Loucy (cell line): Measurements from ENCODE around the gene HOXA7.
A peak's percentile ranks its signal among the peaks of the same experiment; 100 is the strongest.

ENCODE experiments used
- H2AFZ ChIP-seq: fragments of 200-600 bp; sonication (generic); 2 replicates; pipeline ENCODE4 v1.6.0; 2016; ENCODE audit warnings: antibody characterized with exemption, mild to moderate bottlenecking, low read length, moderate library complexity
- H3F3A ChIP-seq: fragments of 200-600 bp; 2 replicates; pipeline ENCODE4 v1.6.0; 2016; ENCODE audit warnings: antibody characterized with exemption, low read depth, mild to moderate bottlenecking
- H3K27me3 ChIP-seq: fragments of 200-600 bp; sonication (generic); 2 replicates; pipeline ENCODE4 v1.6.1; 2014; ENCODE audit warnings: low read length, mild to moderate bottlenecking; ENCODE audit not compliant: insufficient read depth, poor library complexity, severe bottlenecking
- H3K36me3 ChIP-seq: fragments of 200-600 bp; sonication (generic); 2 replicates; pipeline ENCODE4 v1.6.1; 2016; ENCODE audit warnings: low read length; ENCODE audit not compliant: insufficient read depth
- H3K4me1 ChIP-seq: fragments of 200-600 bp; sonication (generic); 2 replicates; pipeline ENCODE4 v1.5.1; 2014; ENCODE audit warnings: low read length, mild to moderate bottlenecking; ENCODE audit not compliant: insufficient read depth, poor library complexity, severe bottlenecking
- H3K4me2 ChIP-seq: fragments of 200-600 bp; sonication (generic); 2 replicates; pipeline ENCODE4 v1.6.0; 2014; ENCODE audit warnings: antibody characterized with exemption, low read length, low read depth, mild to moderate bottlenecking; ENCODE audit not compliant: poor library complexity, severe bottlenecking
- H3K4me3 ChIP-seq: fragments of 200-600 bp; sonication (generic); 2 replicates; pipeline ENCODE4 v1.5.1; 2014; ENCODE audit warnings: low read length, mild to moderate bottlenecking, mixed read lengths; ENCODE audit not compliant: poor library complexity, severe bottlenecking
- H3K79me2 ChIP-seq: fragments of 200-600 bp; sonication (generic); 2 replicates; pipeline ENCODE4 v1.6.1; 2014; ENCODE audit warnings: low read length; ENCODE audit not compliant: insufficient read depth
- H3K9ac ChIP-seq: fragments of 200-600 bp; sonication (generic); 2 replicates; pipeline ENCODE4 v1.6.0; 2014; ENCODE audit warnings: mild to moderate bottlenecking, low read depth, low read length, moderate library complexity; ENCODE audit not compliant: poor library complexity, severe bottlenecking
- H3K9me2 ChIP-seq: fragments of 200-600 bp; sonication (generic); replicated peaks from 2 replicates; pipeline ENCODE4 v1.6.1; 2016; ENCODE audit warnings: low read depth, low read length, mixed read lengths
- H3K9me3 ChIP-seq: fragments of 200-600 bp; sonication (generic); 2 replicates; pipeline ENCODE4 v1.6.1; 2014; ENCODE audit warnings: mild to moderate bottlenecking, antibody characterized with exemption, low read length, low read depth; ENCODE audit not compliant: insufficient read depth
- H4K20me1 ChIP-seq: fragments of 200-600 bp; sonication (generic); 2 replicates; pipeline ENCODE4 v1.6.0; 2014; ENCODE audit warnings: antibody characterized with exemption, low read length, mild to moderate bottlenecking; ENCODE audit not compliant: insufficient read depth, poor library complexity, severe bottlenecking
- EZH2phosphoT487 ChIP-seq: fragments of 200-600 bp; IDR thresholded peaks from 2 replicates; pipeline ENCODE4 v1.6.1; 2018; ENCODE audit warnings: antibody characterized with exemption, mild to moderate bottlenecking, moderate library complexity, borderline replicate concordance
- TF ChIP-seq, protein P1 (sequence below): fragments of 200-600 bp; sonication (generic); conservative IDR thresholded peaks from 2 replicates; pipeline ENCODE4 v1.5.1; 2014; ENCODE audit warnings: mild to moderate bottlenecking, antibody characterized with exemption, low read length

Gene HOXA7

GRCh38 chr7:27177795-27178320 lies 21.4 kb upstream of the HOXA7 start:
- Histone ChIP-seq H3K36me3 (no peaks in the 10 kb centered on the region; the same call in 1 of the 2 replicates), H2AFZ (no peak overlapping the region), H3K79me2 (peaks cover 100% of the 10 kb centered on the region), H3F3A (peaks cover 8% of the 10 kb centered on the region; the same call in 1 of the 2 replicates), H3K27me3 (peaks cover 33% of the 10 kb centered on the region), H4K20me1 (peaks cover 76% of the 10 kb centered on the region), H3K9me2 (no peaks in the 10 kb centered on the region), H3K9me3 (no peaks in the 10 kb centered on the region), H3K9ac (peak overlapping the region; percentile 99), H3K4me2 (peak overlapping the region; percentile 98), H3K4me1 (peaks cover 53% of the 10 kb centered on the region), H3K4me3 (peak overlapping the region; percentile 94)
- TF ChIP-seq, protein P1, sequence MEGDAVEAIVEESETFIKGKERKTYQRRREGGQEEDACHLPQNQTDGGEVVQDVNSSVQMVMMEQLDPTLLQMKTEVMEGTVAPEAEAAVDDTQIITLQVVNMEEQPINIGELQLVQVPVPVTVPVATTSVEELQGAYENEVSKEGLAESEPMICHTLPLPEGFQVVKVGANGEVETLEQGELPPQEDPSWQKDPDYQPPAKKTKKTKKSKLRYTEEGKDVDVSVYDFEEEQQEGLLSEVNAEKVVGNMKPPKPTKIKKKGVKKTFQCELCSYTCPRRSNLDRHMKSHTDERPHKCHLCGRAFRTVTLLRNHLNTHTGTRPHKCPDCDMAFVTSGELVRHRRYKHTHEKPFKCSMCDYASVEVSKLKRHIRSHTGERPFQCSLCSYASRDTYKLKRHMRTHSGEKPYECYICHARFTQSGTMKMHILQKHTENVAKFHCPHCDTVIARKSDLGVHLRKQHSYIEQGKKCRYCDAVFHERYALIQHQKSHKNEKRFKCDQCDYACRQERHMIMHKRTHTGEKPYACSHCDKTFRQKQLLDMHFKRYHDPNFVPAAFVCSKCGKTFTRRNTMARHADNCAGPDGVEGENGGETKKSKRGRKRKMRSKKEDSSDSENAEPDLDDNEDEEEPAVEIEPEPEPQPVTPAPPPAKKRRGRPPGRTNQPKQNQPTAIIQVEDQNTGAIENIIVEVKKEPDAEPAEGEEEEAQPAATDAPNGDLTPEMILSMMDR = no peak
- TF ChIP-seq EZH2phosphoT487 = no peak

DNA sequence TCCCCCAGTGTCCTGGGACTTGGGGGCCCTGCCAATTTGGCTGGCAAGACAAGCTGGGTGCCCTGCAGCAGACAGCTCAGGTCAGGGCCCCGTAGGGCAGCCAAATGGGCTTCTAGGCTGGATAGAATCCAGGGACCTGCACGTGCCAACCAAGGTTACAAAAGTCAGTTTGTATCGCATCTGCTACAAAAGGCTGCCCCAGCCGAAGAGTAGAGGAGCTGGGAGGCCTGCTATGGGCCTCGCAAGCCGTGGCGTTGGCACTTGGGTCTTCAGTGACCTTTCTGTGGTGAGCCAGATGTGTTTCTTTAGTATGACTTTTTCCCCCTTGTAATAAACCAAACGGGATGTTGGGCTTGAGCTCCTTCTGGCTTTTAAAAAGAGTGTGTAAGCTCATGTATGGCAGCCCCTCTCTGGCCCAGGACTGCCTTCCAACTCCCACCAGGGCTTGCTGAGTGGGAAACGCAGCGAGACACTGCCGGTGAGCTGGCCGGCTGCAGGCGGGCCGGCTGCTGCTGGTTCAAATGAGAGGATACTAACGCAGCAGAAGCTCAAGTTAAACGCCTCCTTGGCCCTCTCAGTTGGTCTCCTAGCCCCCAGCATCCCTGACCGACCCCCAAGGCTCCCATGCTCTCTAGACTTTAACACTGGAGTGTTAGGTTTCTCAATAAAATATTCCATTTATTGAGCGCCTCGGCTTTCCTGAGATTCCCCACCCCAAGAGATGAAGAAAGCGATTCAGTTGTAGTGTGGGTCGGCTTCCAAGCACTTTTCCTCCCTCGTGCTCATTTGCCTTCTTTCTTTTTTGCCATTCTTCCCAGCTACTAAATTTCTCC lies 20.7 kb upstream of the HOXA7 start:
- Histone ChIP-seq H4K20me1 (peaks cover 76% of the 10 kb centered on the region), H3K27me3 (peaks cover 33% of the 10 kb centered on the region)

GRCh38 chr7:27176524-27176845 lies 20.0 kb upstream of the HOXA7 start:
- Histone ChIP-seq H2AFZ (no peak overlapping the region), H3K4me3 (peak overlapping the region; percentile 94), H3K27me3 (peaks cover 39% of the 10 kb centered on the region), H3K9ac (peak overlapping the region; percentile 99), H4K20me1 (peaks cover 74% of the 10 kb centered on the region), H3F3A (peaks cover 8% of the 10 kb centered on the region; the same call in 1 of the 2 replicates), H3K4me1 (peaks cover 42% of the 10 kb centered on the region), H3K9me2 (no peaks in the 10 kb centered on the region), H3K9me3 (no peaks in the 10 kb centered on the region), H3K36me3 (peaks cover 12% of the 10 kb centered on the region), H3K79me2 (peaks cover 100% of the 10 kb centered on the region), H3K4me2 (peak overlapping the region; percentile 98)
- TF ChIP-seq EZH2phosphoT487 = no peak
- TF ChIP-seq, protein P1 = no peak

More for the DNA sequence above, 20.7 kb upstream of the HOXA7 start:
- Histone ChIP-seq H3K4me1 (peaks cover 47% of the 10 kb centered on the region), H3K79me2 (peaks cover 100% of the 10 kb centered on the region), H3K4me3 (peak overlapping the region; percentile 94), H3K36me3 (peaks cover 5% of the 10 kb centered on the region), H3K4me2 (peak overlapping the region; percentile 98), H3F3A (peaks cover 8% of the 10 kb centered on the region; the same call in 1 of the 2 replicates), H3K9me3 (no peaks in the 10 kb centered on the region), H3K9me2 (no peaks in the 10 kb centered on the region), H3K9ac (peak overlapping the region; percentile 99), H2AFZ (no peak overlapping the region)
- TF ChIP-seq, protein P1 = no peak
